Stimulated activated CD4-positive, alpha-beta T cell treated with anti-CD3 and anti-CD28 coated beads, Interleukin-15, amount 100 ng/mL, for 48 hours (primary cell): Measurements from ENCODE around the gene PRKCZ.
"Not testable (repeated sequence)": the region's sequence is repeated elsewhere in the genome, so short reads cannot be mapped to it uniquely, and the experiment has no call there.

Experiments
- DNase-seq, 2 donors: peaks; one replicate each; pipeline ENCODE4 v3.0.0-alpha.2; 2020; ENCODE audit warnings: low read depth in 2 of 2

Gene PRKCZ

DNA sequence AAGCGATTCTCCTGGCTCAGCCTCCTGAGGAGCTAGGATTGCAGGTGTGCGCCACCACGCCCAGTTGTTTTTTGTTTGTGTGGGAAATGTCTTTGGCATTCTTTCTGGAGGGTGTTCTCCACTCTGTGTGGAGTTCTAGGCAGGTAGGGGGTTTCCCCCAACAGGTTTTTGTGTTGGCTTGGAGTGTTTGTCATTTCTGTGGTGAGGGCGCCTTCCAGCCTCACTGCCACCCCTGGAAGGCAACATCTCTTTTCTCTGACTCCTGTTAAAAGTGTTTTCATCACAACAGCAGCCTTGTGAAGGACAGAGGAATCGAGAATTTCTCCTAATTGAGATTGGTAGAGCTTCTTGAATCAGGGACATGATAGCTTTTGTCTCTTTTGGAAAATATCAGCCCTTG lies 69.7 kb downstream of the PRKCZ start:
- no peak for DNase-seq

DNA sequence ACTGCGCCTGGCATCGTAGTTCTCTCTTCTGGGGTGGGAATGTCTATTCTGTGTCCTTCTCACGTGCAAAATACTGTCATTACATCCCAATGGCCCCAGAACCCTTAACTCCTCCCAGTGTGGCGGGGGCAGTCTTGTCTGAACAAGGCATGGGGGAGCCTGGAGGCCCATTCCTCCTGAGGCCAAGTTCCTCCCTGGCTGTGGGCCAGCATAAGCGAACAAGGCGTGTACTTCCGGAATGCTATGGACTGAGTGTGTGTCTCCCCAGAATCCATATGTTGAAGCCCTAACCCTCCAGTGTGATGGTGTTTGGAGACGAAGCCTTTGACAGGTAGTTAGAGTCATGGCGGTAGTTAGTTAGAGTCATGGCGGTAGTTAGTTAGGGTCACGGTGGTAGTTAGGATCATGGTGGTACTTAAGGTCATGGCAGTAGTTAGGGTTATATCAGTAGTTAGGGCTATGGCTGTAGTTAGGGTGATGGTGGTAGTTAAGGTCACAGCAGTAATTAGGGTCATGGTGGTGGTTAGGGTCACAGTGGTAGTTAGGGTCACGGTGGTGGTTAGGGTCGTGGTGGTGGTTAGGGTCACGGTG lies 71.0 kb downstream of the PRKCZ start:
- DNase-seq, result no peak

DNA sequence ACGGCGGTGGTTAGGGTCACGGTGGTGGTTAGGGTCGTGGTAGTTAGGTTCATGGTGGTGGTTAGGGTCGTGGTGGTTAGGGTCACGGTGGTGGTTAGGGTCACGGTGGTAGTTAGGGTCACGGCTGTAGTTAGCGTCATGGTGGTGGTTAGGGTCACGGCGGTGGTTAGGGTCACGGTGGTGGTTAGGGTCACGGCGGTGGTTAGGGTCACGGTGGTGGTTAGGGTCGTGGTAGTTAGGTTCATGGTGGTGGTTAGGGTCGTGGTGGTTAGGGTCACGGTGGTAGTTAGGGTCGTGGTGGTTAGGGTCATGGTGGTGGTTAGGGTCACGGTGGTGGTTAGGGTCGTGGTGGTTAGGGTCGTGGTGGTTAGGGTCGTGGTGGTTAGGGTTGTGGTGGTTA lies 71.6 kb downstream of the PRKCZ start:
- DNase-seq, result not testable (repeated sequence)

DNA sequence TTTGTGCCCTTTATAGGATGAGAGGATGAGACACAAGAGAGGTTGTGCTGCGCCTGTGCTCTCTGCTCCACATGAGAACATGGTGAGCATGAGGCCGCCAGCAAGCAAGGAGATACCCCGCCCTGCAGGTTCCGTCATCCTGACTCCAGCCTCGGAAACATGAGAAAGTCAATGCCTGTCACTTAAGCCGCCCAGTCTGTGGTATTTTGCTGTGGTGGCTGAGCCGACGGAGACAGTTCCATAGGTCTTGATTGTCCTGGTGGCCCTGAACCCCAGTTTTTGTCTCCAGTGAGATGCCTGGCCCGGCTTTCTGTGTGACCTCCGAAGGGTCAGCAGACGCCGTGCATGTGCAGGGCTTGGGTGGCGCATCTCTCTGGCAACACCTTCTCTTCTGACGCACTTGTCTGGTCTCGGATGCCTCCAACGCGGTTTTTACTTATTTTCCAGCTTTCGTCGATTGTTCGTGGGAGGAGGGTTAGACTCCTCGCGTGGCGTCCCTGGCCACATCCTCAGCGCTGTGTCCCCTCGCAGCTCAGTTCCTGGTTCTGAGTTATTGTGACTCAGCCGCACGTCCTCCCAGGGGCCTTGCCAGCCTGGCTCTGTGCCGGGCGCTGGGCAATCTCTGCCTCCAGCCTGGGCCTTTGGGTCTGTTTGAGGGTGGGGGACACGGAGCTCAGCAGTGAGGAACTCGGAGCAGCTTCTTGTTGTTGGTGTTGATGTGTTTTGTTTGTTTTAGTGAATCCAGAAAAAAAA lies 74.4 kb downstream of the PRKCZ start:
- no peak for DNase-seq

DNA sequence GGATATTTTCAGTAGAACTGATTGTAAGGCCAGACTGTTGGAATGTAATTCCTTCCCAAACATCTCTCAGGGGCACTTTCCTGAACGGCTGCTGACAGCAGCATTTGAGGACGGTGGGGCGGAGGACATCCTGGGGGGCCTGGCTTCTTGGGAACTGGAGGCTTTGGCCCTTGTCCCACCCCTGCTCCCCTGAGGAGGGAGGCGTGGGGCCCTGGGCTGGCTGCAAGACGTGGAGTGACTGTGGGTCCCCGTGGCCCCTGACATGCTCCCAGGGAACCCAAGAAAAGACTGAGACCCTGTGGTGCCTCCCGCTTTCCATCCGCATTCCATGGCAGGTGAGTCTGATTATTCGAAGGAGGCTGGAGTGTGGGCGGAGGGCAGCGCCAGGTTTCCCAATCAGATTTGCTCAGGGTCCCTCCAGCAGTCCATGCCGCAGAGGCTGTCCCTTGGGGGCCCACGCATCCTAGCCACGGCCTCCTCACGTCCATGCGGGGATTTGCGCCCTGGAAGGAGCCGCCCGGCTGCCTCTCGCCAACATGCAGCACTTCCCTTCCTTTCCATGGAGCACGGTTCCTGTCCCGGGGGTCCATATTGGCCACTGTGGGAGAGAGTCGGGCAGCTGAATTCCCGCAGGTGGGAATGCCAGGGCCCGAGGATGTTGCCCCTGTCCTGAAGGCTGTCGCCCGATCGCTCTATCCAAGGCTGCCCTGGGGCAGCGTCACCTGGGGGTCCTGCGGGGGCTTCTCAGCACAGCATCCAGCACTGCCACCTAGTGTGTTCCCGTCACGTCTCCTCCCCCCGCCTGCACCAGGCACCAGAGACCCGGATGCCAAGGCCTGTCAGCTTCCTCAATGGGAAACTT lies 75.4 kb downstream of the PRKCZ start:
- no peak for DNase-seq

DNA sequence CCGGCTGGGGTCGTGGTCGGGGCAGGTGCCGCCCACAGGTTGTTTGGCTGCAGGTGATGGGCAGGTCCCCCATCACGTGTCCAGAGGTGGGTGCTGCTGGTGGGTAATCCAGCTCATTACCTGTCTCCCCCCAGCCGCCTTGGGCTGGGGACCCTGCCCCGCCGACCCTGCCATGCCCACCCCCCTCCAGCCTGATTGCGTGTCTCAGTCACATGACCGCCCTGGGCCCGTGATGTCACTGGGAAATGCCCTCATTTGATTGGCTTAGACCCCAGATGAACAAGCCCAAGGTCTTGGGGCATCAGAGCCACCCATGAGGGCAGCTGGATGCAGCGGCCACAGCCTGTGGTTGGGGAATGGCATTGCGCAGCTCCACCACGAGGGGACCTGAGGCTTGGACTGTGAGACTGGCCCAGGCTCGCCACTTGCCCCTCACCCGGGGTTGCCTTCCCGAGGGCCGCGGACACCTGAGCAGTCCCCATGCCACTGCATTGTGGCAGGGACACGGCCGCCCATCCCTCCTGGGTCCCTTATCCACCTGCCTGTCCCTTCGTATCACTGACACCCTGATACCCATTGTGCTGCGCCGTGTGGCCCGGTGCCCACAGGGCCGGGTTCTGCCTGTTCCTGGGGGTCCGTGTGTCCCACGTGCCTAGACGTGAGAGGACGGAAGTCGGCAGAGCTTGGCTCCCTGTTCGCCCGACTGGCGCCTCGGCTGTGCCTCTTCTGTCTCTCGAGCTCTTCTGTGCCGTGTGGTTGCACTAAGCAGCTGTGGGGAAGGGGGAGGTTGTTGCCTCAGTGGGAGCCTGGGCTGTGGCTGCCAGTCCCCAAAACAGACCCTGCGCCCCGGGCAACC lies 76.3 kb downstream of the PRKCZ start:
- no peak for DNase-seq

DNA sequence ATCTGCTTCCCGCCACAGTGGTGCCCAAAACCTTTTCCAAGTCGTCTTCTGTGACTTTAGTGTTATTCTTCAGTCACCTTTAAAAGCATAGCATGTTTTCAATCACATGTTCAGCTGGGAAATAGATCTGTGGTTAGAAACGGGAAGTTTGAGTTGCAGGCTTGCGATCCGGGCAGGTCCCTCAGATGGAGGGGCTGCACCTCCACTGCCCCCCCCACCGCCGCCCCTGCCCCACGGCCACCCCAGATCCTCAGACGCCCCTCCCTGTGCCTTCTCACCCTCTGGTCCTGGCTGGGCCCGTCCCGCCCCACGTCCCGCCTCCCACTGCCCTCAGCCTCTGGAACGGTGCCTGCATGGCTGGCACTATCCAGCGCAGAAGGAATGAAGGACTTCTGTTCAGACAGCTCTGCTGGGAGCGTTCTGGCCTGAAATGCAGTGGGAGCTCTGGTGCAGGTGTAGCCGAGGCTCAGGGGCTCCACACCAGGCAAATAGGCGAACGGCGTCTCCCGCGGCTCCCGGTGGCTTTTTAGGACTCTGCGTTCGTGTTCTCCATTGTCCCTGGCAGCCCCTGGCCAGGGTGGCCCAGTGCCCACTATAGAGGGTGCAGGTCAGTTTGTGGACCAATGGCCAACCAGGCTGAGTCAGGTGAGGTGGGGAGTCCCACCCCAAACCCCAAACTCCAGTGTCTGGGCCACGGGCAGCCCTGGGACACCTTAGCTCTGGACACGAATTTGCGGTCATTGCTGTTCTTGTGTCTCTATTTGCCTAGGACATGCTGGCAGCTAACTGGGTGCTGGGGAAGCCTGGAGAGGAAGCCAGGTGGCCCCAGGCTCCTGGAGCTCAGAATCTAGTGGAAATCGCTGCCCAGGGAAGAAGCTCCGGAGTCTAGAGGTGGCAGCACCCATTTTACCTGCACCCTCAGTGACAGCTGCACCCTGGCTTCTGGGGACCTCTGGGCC lies 77.3 kb downstream of the PRKCZ start:
- no peak for DNase-seq

DNA sequence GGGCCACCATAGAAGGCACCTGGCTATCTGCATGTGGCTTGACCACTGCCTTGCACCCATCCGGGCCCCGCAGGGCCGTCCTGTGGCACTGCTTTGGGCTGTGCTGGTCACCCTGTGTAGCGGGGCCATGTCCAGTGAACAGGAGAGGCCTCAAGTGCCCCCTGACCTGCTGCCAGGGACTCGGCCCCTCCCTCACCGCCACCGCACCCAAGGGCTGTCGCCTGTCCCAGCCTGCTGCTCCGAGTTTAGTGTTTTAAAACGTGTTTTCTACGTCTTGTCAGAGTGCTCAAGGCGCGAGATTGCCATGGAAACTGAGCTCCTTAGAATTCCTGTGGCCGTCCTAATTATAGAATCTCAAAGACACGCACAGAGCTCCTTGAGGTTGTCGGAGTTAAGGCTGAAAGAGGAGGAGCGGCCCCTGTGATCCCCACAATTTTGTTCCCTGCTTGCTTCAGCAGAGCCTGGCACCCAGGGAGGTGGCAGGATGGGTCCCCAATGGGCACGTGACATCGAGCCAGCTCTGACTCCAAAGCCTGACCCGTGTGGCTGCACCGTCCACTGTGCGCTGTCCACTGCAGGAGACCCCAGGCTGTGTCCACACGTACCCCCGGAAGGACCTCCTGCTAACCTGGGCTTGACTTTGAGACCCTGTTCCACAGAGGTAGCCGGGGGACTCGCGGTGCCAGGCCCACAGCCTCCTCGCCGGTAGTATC lies 78.1 kb downstream of the PRKCZ start:
- DNase-seq, result no peak

DNA sequence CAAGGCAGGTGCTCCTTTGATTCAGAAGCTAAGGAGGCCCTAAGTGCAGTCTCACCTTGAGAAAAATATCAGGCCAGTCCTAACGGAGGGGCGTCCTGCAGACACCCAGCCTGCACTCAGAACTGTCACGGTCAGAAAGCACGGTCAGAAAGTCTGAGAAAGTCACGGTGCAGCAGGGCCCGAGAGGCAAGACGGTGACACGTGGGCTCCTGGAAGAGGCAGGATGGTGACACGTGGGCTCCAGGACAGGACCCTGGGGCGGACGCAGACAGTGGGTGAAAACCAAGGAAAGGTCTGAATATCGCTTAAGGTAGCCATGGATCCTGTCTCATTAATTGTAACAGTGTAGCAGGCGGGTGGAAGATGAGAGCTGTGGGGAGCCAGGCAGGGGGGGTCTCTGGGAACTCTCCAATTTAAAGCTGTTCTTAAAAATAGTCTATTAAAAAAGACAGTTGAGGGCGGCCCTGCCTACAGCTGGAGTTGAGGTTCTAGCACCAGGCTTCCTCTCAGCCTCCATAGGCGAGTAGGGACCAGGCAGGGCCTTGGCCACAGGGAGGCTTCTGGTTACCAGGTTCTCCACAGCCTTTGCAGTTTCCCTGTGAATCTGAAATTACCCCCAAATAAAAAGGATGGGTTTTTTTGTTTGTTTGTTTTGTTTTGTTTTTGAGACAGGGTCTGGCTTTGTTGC lies 79.2 kb downstream of the PRKCZ start:
- DNase-seq, result no peak

DNA sequence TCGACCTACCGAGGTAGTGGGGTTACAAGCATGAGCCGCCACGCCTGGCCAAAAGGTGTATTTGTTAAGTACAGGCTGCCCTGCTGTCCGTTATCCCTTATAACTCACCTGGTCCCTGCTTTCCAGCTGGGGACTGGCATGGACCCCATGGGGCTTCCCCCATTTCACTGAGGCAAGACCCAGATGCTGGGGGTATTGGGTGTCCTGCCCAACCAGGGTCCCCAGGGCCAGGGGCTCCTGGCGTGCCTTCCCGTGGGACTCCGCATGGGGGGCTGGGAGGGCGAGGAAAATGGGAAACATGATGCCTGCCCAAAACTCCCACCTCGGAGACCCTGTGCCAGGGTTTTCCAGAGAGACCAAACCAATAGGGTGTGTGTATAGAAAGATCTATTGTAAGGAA lies 79.9 kb downstream of the PRKCZ start:
- DNase-seq, result no peak

DNA sequence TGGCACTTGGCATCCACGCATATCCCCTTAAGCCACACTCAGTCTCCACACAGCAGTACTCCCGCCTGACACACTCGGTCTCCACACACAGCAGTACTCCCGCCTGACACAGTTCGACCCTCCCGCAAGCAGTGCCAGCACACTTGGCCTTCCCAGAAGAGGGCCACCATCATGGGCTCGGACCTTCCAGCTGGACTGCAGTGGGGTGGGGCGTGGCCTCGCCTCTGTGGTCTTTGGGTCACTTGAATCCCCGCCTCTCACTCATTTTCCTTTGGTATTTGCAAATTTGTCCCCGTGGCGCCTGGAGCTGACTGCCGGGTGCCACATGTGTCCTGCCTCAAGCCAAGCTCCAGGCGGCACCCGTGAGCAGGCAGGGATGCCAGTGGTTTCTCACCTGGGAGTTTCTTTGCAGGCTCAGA lies 80.7 kb downstream of the PRKCZ start:
- no peak for DNase-seq

DNA sequence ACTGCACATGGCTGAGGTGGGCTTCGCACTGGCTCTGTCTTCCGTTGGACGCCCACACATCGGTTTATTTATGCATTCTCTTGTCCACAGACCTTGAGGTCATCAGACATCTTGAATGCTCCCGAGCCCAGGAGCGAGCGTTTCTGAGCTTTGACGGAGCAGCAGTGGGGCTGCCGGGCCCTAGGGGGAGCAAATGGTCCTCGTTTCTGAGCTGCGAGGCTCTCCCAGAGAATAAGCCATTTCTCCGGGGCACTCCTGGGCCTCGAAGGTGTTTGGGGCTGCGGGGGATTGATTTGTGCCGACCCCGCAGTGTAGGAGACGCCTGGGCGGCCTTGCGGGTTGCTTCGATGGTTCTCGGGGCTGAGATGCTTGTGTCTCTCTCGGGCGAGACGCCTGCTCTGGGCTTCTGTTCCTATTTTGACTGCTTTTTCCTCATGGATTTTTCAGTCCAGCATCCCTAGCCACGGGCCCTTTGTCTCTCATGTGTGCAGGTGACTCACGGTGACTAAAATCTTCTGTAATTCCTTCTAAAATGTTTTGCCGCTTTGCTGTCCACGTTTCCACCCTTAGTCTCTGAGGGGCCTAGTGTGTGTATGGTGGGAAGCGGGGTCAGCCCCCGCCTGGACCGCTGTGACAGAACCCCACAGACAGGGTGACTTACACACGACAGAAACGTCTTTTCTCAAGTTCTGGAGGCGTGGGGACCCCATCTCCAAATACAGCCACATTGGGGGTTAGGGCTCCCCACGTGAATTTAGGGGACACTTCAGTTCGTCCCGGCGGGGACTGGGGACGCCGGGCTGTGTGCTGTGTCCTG lies 82.2 kb downstream of the PRKCZ start:
- no peak for DNase-seq

DNA sequence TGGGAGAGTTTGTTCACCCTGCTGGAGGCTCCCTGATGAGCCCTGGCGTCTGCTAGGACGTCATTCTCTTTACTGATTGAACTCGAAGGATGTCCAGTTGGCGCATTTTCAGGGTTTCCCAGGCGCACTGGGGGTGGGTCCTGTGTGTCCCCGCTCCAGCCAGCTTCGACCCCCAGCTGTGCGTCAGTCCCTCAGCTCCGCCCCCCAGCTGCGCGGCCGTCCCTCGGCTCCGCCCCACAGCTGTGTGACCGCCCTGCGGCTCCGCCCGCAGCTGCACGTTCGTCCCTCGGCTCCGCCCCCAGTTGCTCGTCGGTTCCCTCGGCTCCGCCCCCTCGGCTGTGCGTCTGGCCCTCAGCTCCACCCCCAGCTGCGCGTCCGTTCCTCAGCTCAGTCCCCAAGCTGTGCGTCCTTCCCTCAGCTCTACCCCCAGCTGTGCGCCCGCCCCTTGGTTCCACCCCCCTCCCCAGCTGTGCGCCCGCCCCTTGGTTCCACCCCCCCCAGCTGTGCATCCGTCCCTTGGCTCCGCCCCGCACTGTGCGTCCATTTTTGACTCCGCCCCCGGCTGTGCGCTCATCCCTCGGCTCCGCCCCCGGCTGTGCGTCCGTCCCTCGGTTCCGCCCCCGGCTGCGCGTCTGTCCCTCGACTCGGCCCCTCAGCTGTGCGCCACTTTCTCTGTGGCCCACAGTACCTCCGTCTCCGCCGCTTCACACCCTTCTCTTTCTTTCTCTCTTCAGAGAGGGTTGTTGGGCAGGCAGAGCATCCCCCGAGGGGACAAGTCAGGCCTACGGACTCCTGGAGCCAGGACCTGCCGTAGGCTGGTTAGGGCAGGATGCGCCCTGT lies 83.0 kb downstream of the PRKCZ start:
- DNase-seq, result peak; percentile 94 to 97

DNA sequence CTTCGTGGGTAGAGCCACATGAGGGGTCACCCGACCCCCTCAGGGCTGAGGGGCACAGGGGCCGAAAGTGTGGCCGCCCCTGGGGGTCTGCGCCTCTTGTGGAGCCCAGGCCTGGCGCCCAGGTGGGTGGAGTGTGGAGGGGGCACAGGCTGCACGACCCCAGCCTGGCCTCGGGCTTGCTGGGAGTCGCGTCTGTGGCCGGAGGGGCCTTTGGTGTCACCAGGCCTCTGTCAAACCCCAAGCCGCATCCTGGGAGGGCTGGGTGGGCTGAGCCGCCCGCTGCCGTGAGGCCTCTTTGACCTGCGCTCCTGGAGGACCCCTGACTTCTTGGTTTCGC lies 83.6 kb downstream of the PRKCZ start:
- no peak for DNase-seq

DNA sequence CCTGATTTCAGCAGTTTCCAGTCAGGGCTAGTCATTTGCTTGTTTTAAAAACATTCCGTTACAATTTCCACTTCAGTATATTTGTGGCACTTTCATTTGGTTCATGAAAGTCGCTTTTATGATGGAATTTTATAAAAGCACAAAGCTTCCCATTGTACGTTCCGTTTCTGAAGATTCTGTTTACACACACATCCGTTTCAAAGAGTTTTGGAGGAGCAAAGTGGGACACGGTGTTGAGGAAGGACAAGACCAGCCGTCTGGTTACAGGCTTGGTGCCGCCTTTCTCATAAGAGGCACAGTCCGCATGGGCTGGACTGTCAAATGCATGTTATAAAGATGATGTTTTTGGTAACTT lies 84.0 kb downstream of the PRKCZ start:
- DNase-seq, result no peak

DNA sequence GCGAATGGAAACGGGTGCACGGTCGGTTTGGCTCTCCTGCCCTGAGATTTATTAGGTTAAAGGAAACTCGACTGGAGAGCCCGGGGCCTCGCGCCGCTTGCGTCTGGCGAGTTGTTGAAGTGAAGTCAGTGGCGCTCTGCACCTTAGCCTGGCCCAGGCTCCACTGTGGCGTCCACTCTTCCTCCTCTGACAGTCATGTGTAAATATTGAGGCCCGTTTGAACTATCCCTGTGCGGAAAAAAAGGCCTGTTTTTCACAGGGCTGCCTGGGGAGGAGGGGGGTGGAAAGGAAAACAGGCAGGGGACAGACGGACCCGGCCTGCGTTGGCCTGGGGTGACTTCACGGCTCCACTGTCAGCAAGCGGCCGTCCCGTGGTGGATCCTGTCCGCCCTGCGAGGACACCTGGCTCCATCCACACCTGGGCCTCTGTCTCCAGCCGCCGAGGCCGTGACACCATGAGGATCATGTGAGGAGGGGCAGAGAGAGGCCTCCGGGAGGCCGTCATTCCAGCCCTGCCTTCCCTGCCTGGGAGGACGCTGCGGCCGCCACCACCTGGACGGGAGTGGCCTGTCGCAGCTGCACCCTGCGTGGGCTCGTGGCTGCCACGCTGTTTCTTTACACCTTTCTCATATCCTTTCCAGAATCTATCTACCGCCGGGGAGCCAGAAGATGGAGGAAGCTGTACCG lies 84.6 kb downstream of the PRKCZ start:
- no peak for DNase-seq

DNA sequence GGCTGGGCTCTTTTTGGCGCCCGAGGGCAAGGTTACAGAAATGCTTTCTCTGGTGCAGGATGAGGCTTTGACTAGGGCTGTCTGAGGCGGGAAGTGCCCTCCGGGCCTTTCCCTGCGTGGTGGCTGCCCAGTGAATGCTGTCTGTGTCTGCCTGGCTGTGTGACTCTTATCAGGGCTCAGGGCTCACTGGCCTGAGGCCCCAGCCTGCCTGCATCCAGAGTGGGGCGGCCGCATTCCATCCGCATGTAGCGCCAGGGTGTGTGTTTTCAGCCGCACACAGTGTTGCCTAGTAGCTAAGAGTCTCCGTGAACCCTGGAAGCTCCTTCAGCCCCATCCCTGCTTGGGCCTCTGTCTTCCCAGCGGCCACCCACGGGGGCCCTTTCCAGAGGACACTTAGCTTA lies 85.2 kb downstream of the PRKCZ start:
- DNase-seq, result no peak
